ENCODE data around the gene LRRIQ3. TPM values are rescaled to one million over a fixed set of nuclear protein-coding genes. Genes with fewer than 3 reads are reported as not detected.

Gene LRRIQ3, protein sequence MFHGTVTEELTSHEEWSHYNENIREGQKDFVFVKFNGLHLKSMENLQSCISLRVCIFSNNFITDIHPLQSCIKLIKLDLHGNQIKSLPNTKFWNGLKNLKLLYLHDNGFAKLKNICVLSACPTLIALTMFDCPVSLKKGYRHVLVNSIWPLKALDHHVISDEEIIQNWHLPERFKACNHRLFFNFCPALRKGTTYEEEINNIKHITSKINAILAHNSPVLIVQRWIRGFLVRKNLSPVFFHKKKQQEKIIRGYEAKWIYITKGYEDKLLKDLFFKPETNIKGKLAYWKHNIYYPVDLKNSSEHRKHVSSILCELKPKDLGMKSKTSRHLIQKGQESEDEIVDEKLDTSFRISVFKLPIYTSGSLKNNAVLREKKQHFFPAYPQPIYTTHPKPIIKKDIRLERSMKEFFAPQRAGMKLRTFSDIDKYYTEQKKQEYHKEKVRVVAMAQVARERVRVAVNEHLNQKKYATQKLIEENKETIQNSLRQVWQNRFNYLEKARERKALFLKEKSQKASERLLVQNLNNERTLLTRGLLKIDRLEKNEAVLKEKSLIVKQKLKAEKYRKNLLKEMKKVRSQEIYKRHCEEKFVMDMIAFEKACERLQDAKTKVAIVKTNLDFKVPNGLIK
- polyA plus RNA-seq (2013, experiment 1 of 2), result 0.24 TPM
- polyA plus RNA-seq (2013, experiment 2 of 2), result 0.36 TPM

DNA sequence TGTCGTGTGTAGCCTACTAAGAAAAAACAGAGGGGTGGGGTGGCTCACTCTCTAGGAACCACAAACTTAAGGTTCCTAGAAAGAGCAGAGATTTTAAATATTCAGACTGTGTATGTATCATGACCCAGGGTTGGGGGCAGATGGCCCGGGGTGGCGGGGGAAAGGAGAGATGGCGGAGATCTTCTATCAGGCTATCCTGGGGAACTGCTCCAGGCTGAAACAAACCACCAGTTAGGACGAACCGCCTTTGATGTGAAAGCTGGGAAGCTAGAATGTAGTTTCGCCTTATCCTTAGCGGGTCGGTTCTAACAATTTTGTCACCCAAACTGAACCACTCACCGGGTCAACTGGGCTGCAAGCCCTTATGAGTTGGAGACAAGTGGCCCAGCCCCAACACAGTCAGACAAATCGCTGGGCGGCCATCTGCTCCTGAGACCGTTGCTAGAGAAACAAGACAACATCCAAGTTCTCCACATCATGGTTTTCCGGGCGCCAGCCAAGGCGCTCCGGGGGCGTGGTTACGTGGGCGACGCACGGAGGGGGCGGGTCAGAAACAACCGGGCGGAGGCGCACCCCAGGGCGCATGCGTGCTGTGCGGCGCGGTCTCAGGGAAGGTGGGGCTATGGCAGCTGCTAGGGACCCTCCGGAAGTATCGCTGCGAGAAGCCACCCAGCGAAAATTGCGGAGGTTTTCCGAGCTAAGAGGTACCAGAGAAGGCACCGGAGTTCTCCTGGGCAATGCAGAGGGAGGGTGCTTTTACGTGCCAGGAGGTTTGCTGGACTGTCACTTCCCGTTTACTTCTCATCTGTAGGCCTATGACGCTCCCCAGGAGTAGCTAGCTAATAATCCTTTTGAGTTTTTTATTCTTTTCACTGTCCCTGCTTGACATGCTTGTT lies at the start of gene LRRIQ3, which contains the start of gene FPGT:
TSS of gene LRRIQ3 (minus strand) at position 520 of the 896 bp plus-strand sequence. CDS start 14,492 bp downstream, outside the sequence.
TSS of gene FPGT (plus strand) at position 586 of the 896 bp plus-strand sequence. CDS start at position 623, 37 bp downstream.
- no peaks in the 10 kb centered on the region for H3K79me1 ChIP-seq (ENCODE audit: low read length)
- H3K4me2 ChIP-seq (ENCODE audit: low read length), result peak within 1 kb of the TSS; percentile 53
- H3K27me3 ChIP-seq (ENCODE audit: insufficient read depth, low read length, poor library complexity), result no peaks in the 10 kb centered on the region
- H3K36me3 ChIP-seq (ENCODE audit: control insufficient read depth, insufficient read depth, low read length), result no peaks in the 10 kb centered on the region
- no peak within 1 kb of the TSS for H2BK15ac ChIP-seq (replicated peaks; ENCODE audit: low read depth)
- no peak within 1 kb of the TSS for H3K27ac ChIP-seq (ENCODE audit: low read depth, low read length)
- H4K8ac ChIP-seq (ENCODE audit: low read depth, low read length), result peak within 1 kb of the TSS; percentile 58
- no peak within 1 kb of the TSS for H3K4ac ChIP-seq (ENCODE audit: low read depth, low read length)
- H2AK5ac ChIP-seq (ENCODE audit: low read length), result no peak within 1 kb of the TSS
- no peak within 1 kb of the TSS for H3K23ac ChIP-seq (ENCODE audit: low read length)
- H2BK5ac ChIP-seq (ENCODE audit: low read length), result no peak within 1 kb of the TSS
- H3K9ac ChIP-seq (ENCODE audit: low read length), result peak within 1 kb of the TSS; percentile 62
- WGBS (ENCODE audit: extremely low coverage, insufficient coverage, low lambda C conversion rate), result no CpG with 5 or more reads among the region's 41 CpGs
- H3K4me1 ChIP-seq (ENCODE audit: control insufficient read depth, low read depth, low read length), result no peaks in the 10 kb centered on the region
- H2BK120ac ChIP-seq (ENCODE audit: low read depth, low read length), result no peak within 1 kb of the TSS
- H3K18ac ChIP-seq (ENCODE audit: low read length), result no peak within 1 kb of the TSS
- H3K79me2 ChIP-seq (ENCODE audit: control insufficient read depth, insufficient read depth, low read length), result no peaks in the 10 kb centered on the region
- peak within 1 kb of the TSS; percentile 77 for H3K56ac ChIP-seq (ENCODE audit: low read length)
- peak; percentile 95 for DNase-seq
- H3K4me3 ChIP-seq (ENCODE audit: low read length), result peak within 1 kb of the TSS; percentile 20
- no peak within 1 kb of the TSS for H4K5ac ChIP-seq (ENCODE audit: low read length)

DNA sequence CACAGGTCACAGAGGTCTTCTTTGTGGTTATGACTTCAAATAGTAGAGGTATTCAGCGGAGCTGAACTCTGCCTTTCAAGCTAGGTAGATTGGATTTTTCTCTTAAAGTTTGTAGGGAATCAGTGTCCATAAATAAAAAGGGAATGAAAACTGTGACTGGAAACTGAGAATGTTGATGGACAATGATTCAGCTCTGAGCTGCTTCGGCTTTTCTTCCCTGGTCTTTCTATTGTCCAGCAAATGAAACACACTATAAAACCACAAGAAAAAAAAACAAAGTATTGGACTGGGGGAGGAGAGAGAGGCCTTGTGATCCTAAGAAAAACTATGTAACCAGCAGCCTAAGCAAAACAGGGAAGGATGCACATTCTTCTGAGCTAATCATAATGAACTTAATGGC lies 48.3 kb upstream of the LRRIQ3 start:
- H3K4ac ChIP-seq (ENCODE audit: low read depth, low read length), result no peak overlapping the region
- H3K27me3 ChIP-seq (ENCODE audit: insufficient read depth, low read length, poor library complexity), result no peaks in the 10 kb centered on the region
- peaks cover 4% of the 10 kb centered on the region for H3K4me1 ChIP-seq (ENCODE audit: control insufficient read depth, low read depth, low read length)
- H3K4me3 ChIP-seq (ENCODE audit: low read length), result no peak overlapping the region
- H4K5ac ChIP-seq (ENCODE audit: low read length), result no peak overlapping the region
- H2BK15ac ChIP-seq (replicated peaks; ENCODE audit: low read depth), result no peak overlapping the region
- no peak for DNase-seq
- H2BK5ac ChIP-seq (ENCODE audit: low read length), result no peak overlapping the region
- H3K9ac ChIP-seq (ENCODE audit: low read length), result no peak overlapping the region
- no peak overlapping the region for H3K27ac ChIP-seq (ENCODE audit: low read depth, low read length)
- no CpG with 5 or more reads among the region's 2 CpGs for WGBS (ENCODE audit: extremely low coverage, insufficient coverage, low lambda C conversion rate)
- no peaks in the 10 kb centered on the region for H3K79me1 ChIP-seq (ENCODE audit: low read length)
- H3K23ac ChIP-seq (ENCODE audit: low read length), result no peak overlapping the region
- H4K8ac ChIP-seq (ENCODE audit: low read depth, low read length), result no peak overlapping the region
- no peak overlapping the region for H2BK120ac ChIP-seq (ENCODE audit: low read depth, low read length)
- no peak overlapping the region for H3K56ac ChIP-seq (ENCODE audit: low read length)
- H3K18ac ChIP-seq (ENCODE audit: low read length), result no peak overlapping the region
- no peak overlapping the region for H3K4me2 ChIP-seq (ENCODE audit: low read length)
- H2AK5ac ChIP-seq (ENCODE audit: low read length), result no peak overlapping the region
- no peaks in the 10 kb centered on the region for H3K79me2 ChIP-seq (ENCODE audit: control insufficient read depth, insufficient read depth, low read length)
- H3K36me3 ChIP-seq (ENCODE audit: control insufficient read depth, insufficient read depth, low read length), result no peaks in the 10 kb centered on the region

DNA sequence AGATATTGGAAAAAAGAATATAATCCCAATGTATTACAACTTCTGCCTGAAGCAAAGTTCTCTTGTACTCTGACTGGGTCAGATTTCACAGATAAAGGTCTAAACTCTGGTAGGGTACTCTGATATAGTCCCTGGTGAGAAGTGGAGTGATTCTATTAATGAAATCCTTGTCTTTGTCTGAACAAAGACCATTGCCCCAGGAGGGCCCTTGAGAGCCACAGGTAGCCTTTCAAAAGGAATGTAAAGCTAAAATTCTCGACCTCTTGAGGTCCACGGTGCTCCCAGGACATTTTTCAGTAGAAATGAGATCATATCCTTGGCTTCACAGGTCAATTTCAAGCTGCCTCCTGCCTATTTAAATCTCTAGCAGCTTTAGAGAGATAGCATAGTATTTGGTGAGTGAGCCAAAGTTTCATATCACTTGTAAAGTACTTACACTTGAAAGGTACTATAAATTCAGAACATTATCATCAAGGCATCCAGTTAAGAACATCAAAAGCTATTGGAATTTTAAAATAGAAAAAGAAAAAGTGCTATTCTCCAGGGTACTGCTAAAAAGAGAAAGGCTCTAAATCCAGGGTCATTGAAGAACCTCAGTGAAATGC lies 47.3 kb upstream of the LRRIQ3 start:
- Histone ChIP-seq H3K56ac (ENCODE audit: low read length) (no peak overlapping the region), H3K79me2 (ENCODE audit: control insufficient read depth, insufficient read depth, low read length) (no peaks in the 10 kb centered on the region), H3K4ac (ENCODE audit: low read depth, low read length) (no peak overlapping the region), H3K4me3 (ENCODE audit: low read length) (no peak overlapping the region), H3K9ac (ENCODE audit: low read length) (no peak overlapping the region), H2AK5ac (ENCODE audit: low read length) (no peak overlapping the region), H3K4me1 (ENCODE audit: control insufficient read depth, low read depth, low read length) (peaks cover 4% of the 10 kb centered on the region), H2BK5ac (ENCODE audit: low read length) (no peak overlapping the region), H2BK15ac (replicated peaks; ENCODE audit: low read depth) (no peak overlapping the region), H3K79me1 (ENCODE audit: low read length) (no peaks in the 10 kb centered on the region), H3K36me3 (ENCODE audit: control insufficient read depth, insufficient read depth, low read length) (no peaks in the 10 kb centered on the region), H3K27ac (ENCODE audit: low read depth, low read length) (peak overlapping the region; percentile 66), H2BK120ac (ENCODE audit: low read depth, low read length) (no peak overlapping the region), H3K27me3 (ENCODE audit: insufficient read depth, low read length, poor library complexity) (no peaks in the 10 kb centered on the region), H4K5ac (ENCODE audit: low read length) (no peak overlapping the region), H4K8ac (ENCODE audit: low read depth, low read length) (no peak overlapping the region), H3K23ac (ENCODE audit: low read length) (no peak overlapping the region), H3K18ac (ENCODE audit: low read length) (peak overlapping the region; percentile 80), H3K4me2 (ENCODE audit: low read length) (no peak overlapping the region)
- no CpG with 5 or more reads among the region's 2 CpGs for WGBS (ENCODE audit: extremely low coverage, insufficient coverage, low lambda C conversion rate)
- DNase-seq, result peak; percentile 97

DNA sequence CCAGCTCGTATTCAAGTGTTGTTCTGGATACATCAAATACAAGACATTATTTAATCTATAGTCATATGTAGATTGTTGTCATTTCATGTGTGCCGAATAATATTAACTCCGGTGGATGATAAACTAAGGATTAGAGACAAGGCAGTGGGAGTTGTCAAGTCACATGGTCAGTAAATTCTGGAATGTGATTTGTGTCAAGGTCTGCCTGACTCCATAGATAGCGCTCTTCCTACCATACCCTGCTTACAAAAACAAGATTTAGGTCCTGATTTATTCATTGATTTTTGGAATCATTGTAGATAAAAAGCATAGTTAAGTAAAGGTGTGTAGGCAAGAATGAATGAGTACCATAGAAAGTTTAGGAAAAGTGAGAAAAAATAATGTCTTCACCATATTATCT lies 39.8 kb upstream of the LRRIQ3 start:
- Histone ChIP-seq H3K18ac (ENCODE audit: low read length) (no peak overlapping the region), H3K79me2 (ENCODE audit: control insufficient read depth, insufficient read depth, low read length) (no peaks in the 10 kb centered on the region), H2BK5ac (ENCODE audit: low read length) (no peak overlapping the region), H4K5ac (ENCODE audit: low read length) (no peak overlapping the region), H3K79me1 (ENCODE audit: low read length) (no peaks in the 10 kb centered on the region), H2BK120ac (ENCODE audit: low read depth, low read length) (no peak overlapping the region), H3K4me3 (ENCODE audit: low read length) (no peak overlapping the region), H3K23ac (ENCODE audit: low read length) (no peak overlapping the region), H3K36me3 (ENCODE audit: control insufficient read depth, insufficient read depth, low read length) (no peaks in the 10 kb centered on the region), H3K9ac (ENCODE audit: low read length) (no peak overlapping the region), H3K4me1 (ENCODE audit: control insufficient read depth, low read depth, low read length) (no peaks in the 10 kb centered on the region), H2AK5ac (ENCODE audit: low read length) (no peak overlapping the region), H3K27ac (ENCODE audit: low read depth, low read length) (no peak overlapping the region), H3K56ac (ENCODE audit: low read length) (no peak overlapping the region), H3K4ac (ENCODE audit: low read depth, low read length) (no peak overlapping the region), H3K4me2 (ENCODE audit: low read length) (no peak overlapping the region), H2BK15ac (replicated peaks; ENCODE audit: low read depth) (no peak overlapping the region), H3K27me3 (ENCODE audit: insufficient read depth, low read length, poor library complexity) (no peaks in the 10 kb centered on the region), H4K8ac (ENCODE audit: low read depth, low read length) (no peak overlapping the region)
- WGBS (ENCODE audit: extremely low coverage, insufficient coverage, low lambda C conversion rate), result no CpG with 5 or more reads among the region's 4 CpGs
- no peak for DNase-seq

DNA sequence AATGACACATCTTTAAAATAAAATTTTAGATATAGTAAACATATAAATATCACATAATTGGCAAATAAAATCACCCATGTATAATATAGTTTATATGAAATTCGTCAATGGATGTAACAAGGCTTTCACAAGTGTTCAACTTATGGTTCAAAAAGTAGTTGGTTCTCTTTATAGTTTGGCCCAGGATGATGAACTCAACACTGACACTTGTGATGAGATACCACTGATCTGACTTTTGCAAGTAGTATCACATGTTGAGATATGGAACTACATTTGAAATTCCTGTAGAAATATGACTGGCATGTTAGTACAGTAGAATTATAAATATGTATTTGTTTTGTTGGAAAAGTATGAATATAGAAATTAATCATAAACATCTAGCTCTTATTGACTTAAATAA lies 39.1 kb upstream of the LRRIQ3 start:
- no peak overlapping the region for H3K56ac ChIP-seq (ENCODE audit: low read length)
- H3K27ac ChIP-seq (ENCODE audit: low read depth, low read length), result no peak overlapping the region
- DNase-seq, result no peak
- H2BK15ac ChIP-seq (replicated peaks; ENCODE audit: low read depth), result no peak overlapping the region
- H3K79me1 ChIP-seq (ENCODE audit: low read length), result no peaks in the 10 kb centered on the region
- H4K8ac ChIP-seq (ENCODE audit: low read depth, low read length), result no peak overlapping the region
- H3K4ac ChIP-seq (ENCODE audit: low read depth, low read length), result no peak overlapping the region
- no peak overlapping the region for H2AK5ac ChIP-seq (ENCODE audit: low read length)
- H4K5ac ChIP-seq (ENCODE audit: low read length), result no peak overlapping the region
- H2BK5ac ChIP-seq (ENCODE audit: low read length), result no peak overlapping the region
- H3K23ac ChIP-seq (ENCODE audit: low read length), result no peak overlapping the region
- H3K9ac ChIP-seq (ENCODE audit: low read length), result no peak overlapping the region
- no peaks in the 10 kb centered on the region for H3K27me3 ChIP-seq (ENCODE audit: insufficient read depth, low read length, poor library complexity)
- H3K36me3 ChIP-seq (ENCODE audit: control insufficient read depth, insufficient read depth, low read length), result no peaks in the 10 kb centered on the region
- no peak overlapping the region for H2BK120ac ChIP-seq (ENCODE audit: low read depth, low read length)
- H3K4me2 ChIP-seq (ENCODE audit: low read length), result no peak overlapping the region
- no peak overlapping the region for H3K18ac ChIP-seq (ENCODE audit: low read length)
- no peak overlapping the region for H3K4me3 ChIP-seq (ENCODE audit: low read length)
- H3K4me1 ChIP-seq (ENCODE audit: control insufficient read depth, low read depth, low read length), result no peaks in the 10 kb centered on the region
- no peaks in the 10 kb centered on the region for H3K79me2 ChIP-seq (ENCODE audit: control insufficient read depth, insufficient read depth, low read length)
- WGBS (ENCODE audit: extremely low coverage, insufficient coverage, low lambda C conversion rate), result no CpG with 5 or more reads among the region's 1 CpG
